Gastroesophageal sphincter (tissue), 4 donors: ENCODE data around the gene TP63. TPM values are rescaled to one million over a fixed set of nuclear protein-coding genes. Genes with fewer than 3 reads are reported as not detected.

ENCODE experiments used
- ATAC-seq: fragments of 150-250 bp; one replicate; pipeline ENCODE4 v1.9.1; 2016; ENCODE audit warnings: mild to moderate bottlenecking, moderate library complexity
- H3K27ac ChIP-seq, 4 donors: fragments of 200-600 bp; sonication (generic) in 3 of 4; 1 replicate in 3 of 4; 2 replicates in 1 of 4; pipeline ENCODE4 v1.5.1; 2016 to 2019
- H3K27me3 ChIP-seq: fragments of 200-600 bp; sonication (generic); one replicate; pipeline ENCODE4 v1.5.1; 2019
- H3K36me3 ChIP-seq, 2 donors: fragments of 200-600 bp; sonication (generic); one replicate each; pipeline ENCODE4 v1.5.1; 2019; ENCODE audit warnings: control low read depth in 1 of 2
- H3K4me1 ChIP-seq, 3 donors: fragments of 200-600 bp; sonication (generic); 1 replicate in 2 of 3; 2 replicates in 1 of 3; pipeline ENCODE4 v1.5.1; 2016 to 2019; ENCODE audit warnings: control low read depth in 2 of 3
- H3K4me3 ChIP-seq, 2 donors: fragments of 200-600 bp; sonication (generic); one replicate each; pipeline ENCODE4 v1.5.1; 2019; ENCODE audit warnings: mild to moderate bottlenecking in 1 of 2, moderate library complexity in 1 of 2
- H3K9me3 ChIP-seq, 3 donors: fragments of 200-600 bp; sonication (generic); one replicate each; pipeline ENCODE4 v1.5.1; 2017 to 2019; ENCODE audit warnings: control low read depth in 2 of 3
- CTCF ChIP-seq, 4 experiments: fragments of 200-600 bp in 2 of 4; fragments of 450-650 bp in 2 of 4; sonication (generic) in 1 of 4; IDR thresholded peaks; one replicate each; pipeline ENCODE4 v1.5.1; 2017 to 2019; ENCODE audit warnings: antibody characterized with exemption in 4 of 4, mild to moderate bottlenecking in 2 of 4, moderate library complexity in 2 of 4
- EP300 ChIP-seq: sonication (generic); formaldehyde crosslinking; IDR thresholded peaks from one replicate; pipeline ENCODE4 v1.6.1; 2017; ENCODE audit warnings: antibody characterized with exemption, mild to moderate bottlenecking
- POLR2A ChIP-seq, 2 donors: fragments of 450-650 bp; IDR thresholded peaks; one replicate each; pipeline ENCODE4 v1.6.1; 2017; ENCODE audit warnings: antibody characterized with exemption in 2 of 2, mild to moderate bottlenecking in 2 of 2, moderate library complexity in 1 of 2
- POLR2AphosphoS5 ChIP-seq: sonication (generic); formaldehyde crosslinking; IDR thresholded peaks from one replicate; pipeline ENCODE4 v1.6.1; 2017; ENCODE audit warnings: antibody characterized with exemption
- WGBS, 2 donors: methylation state at CpG; one replicate each; pipeline ENCODE4 v1.1.5; 2018; ENCODE audit warnings: low coverage in 1 of 2; 5-methylcytosine and 5-hydroxymethylcytosine counted together
- total RNA-seq, 4 donors: library from RNA; depleted of rRNA; stranded (reverse); fragments of >200 nt; gene quantifications; one replicate each; pipeline ENCODE4 v1.1.0, GENCODE V29; 2016

TP63 gene
- total RNA-seq, 4 donors from 2014 or later, result 0.13 to 7.4 (median 3.4) TPM; not detected in 1

- TF ChIP-seq EP300 (no peak), CTCF (IDR thresholded peaks at IDR 0.05) (no peak), POLR2A (IDR thresholded peaks at IDR 0.05) (no peak), POLR2AphosphoS5 (no peak)
- peaks cover 0 to 17% (median 0%) of the 10 kb centered on the region in 3 donors for H3K9me3 ChIP-seq
- no peak for ATAC-seq
- no peaks in the 10 kb centered on the region for H3K4me1 ChIP-seq
- WGBS, 2 donors, result no CpG with 5 or more reads among the region's 1 CpG
- no peaks in the 10 kb centered on the region for H3K27me3 ChIP-seq
- H3K27ac ChIP-seq, result no peak overlapping the region
- no peaks in the 10 kb centered on the region for H3K36me3 ChIP-seq
- no peak overlapping the region for H3K4me3 ChIP-seq
Observed at GRCh38 chr3:189613122-189613521, 18.1 kb upstream of the TP63 start.

GRCh38 chr3:189621948-189622603, 9.1 kb upstream of the TP63 start:
- H3K36me3 ChIP-seq, result no peaks in the 10 kb centered on the region
- no peak overlapping the region for H3K27ac ChIP-seq
- H3K27me3 ChIP-seq, result no peaks in the 10 kb centered on the region
- TF ChIP-seq EP300 (no peak), POLR2AphosphoS5 (no peak), CTCF (IDR thresholded peaks at IDR 0.05) (no peak)
- no peak overlapping the region for H3K4me3 ChIP-seq
- no peaks in the 10 kb centered on the region for H3K4me1 ChIP-seq
- H3K9me3 ChIP-seq, result no peaks in the 10 kb centered on the region
- 73 to 82% methylated on average over 3 to 9 of the region's 9 CpGs for WGBS, 2 donors
- no peak for ATAC-seq

- WGBS, 2 donors, result 76 to 87% methylated on average over 7 of the region's 7 CpGs
- Histone ChIP-seq H3K27me3 (no peaks in the 10 kb centered on the region), H3K4me1 (no peaks in the 10 kb centered on the region), H3K9me3 (no peaks in the 10 kb centered on the region), H3K27ac (no peak overlapping the region), H3K36me3 (no peaks in the 10 kb centered on the region), H3K4me3 (no peak overlapping the region)
- ATAC-seq, result no peak
- TF ChIP-seq POLR2AphosphoS5, result no peak
- TF ChIP-seq POLR2A (IDR thresholded peaks at IDR 0.05), result no peak
- no peak for TF ChIP-seq EP300
- TF ChIP-seq CTCF (IDR thresholded peaks at IDR 0.05), result no peak
Observed at GRCh38 chr3:189622629-189623028, 8.6 kb upstream of the TP63 start.

GRCh38 chr3:189624130-189624529, 7.1 kb upstream of the TP63 start:
- Histone ChIP-seq H3K9me3 (no peaks in the 10 kb centered on the region), H3K27me3 (no peaks in the 10 kb centered on the region), H3K4me1 (no peaks in the 10 kb centered on the region), H3K27ac (no peak overlapping the region), H3K4me3 (no peak overlapping the region), H3K36me3 (no peaks in the 10 kb centered on the region)
- TF ChIP-seq CTCF (IDR thresholded peaks at IDR 0.05) (no peak), EP300 (no peak), POLR2A (IDR thresholded peaks at IDR 0.05) (no peak), POLR2AphosphoS5 (no peak)
- 80 to 93% methylated on average over 1 of the region's 1 CpG for WGBS, 2 donors
- ATAC-seq, result no peak

GRCh38 chr3:189625071-189625470, 6.1 kb upstream of the TP63 start:
- ATAC-seq, result no peak

More at GRCh38 chr3:189625071-189625470, 6.1 kb upstream of the TP63 start:
- Histone ChIP-seq H3K27ac (no peak overlapping the region), H3K4me3 (no peak overlapping the region), H3K27me3 (no peaks in the 10 kb centered on the region), H3K4me1 (peaks cover 0 to 6% (median 0%) of the 10 kb centered on the region in 3 donors), H3K36me3 (no peaks in the 10 kb centered on the region), H3K9me3 (no peaks in the 10 kb centered on the region)
- 77 to 79% methylated on average over 3 of the region's 3 CpGs for WGBS, 2 donors
- no peak for TF ChIP-seq POLR2A (IDR thresholded peaks at IDR 0.05)
- no peak for TF ChIP-seq POLR2AphosphoS5
- no peak for TF ChIP-seq CTCF (IDR thresholded peaks at IDR 0.05)
- no peak for TF ChIP-seq EP300
